ENCODE data around the gene GPC1. TPM values are rescaled to one million over a fixed set of nuclear protein-coding genes. Genes with fewer than 3 reads are reported as not detected.

GPC1 gene
- total RNA-seq, 1 donor from 2014 or later: 38.7 TPM

- DNase-seq (ENCODE audit: low spot score in 2 of 2) (peak in 1 of 2 donors; percentile 14), FAIRE-seq (no peak)
These were observed 27.9 kb downstream of the GPC1 start for GRCh38 chr2:240463274-240463865.

GRCh38 chr2:240463866-240464481 lies 28.5 kb downstream of the GPC1 start:
- DNase-seq (ENCODE audit: low spot score in 2 of 2) (peak in 1 of 2 donors; percentile 10), FAIRE-seq (no peak)

- FAIRE-seq: no peak
These were observed 29.2 kb downstream of the GPC1 start for GRCh38 chr2:240464514-240465241.

GRCh38 chr2:240465268-240465764 lies 29.9 kb downstream of the GPC1 start:
- DNase-seq (ENCODE audit: low spot score in 2 of 2) (peak in 1 of 2 donors; percentile 16), FAIRE-seq (no peak)

More at GRCh38 chr2:240464514-240465241, 29.2 kb downstream of the GPC1 start:
- peak in 1 of 2 donors; percentile 10 for DNase-seq (ENCODE audit: low spot score in 2 of 2)

- DNase-seq (ENCODE audit: low spot score in 2 of 2) (peak; percentile 3 to 17), FAIRE-seq (no peak)
These were observed 30.5 kb downstream of the GPC1 start for GRCh38 chr2:240465765-240466578.

- no peak for FAIRE-seq
- peak; percentile 11 to 15 for DNase-seq (ENCODE audit: low spot score in 2 of 2)
These were observed 31.2 kb downstream of the GPC1 start for GRCh38 chr2:240466579-240467148.

- FAIRE-seq (no peak), DNase-seq (ENCODE audit: low spot score in 2 of 2) (peak; percentile 22 to 25)
These were observed 31.7 kb downstream of the GPC1 start for GRCh38 chr2:240467149-240467642.

- DNase-seq (ENCODE audit: low spot score in 2 of 2): peak; percentile 29 to 40
- FAIRE-seq: no peak
These were observed 32.3 kb downstream of the GPC1 start for GRCh38 chr2:240467659-240468302.

GRCh38 chr2:240468303-240469238 lies 33.1 kb downstream of the GPC1 start:
- DNase-seq (ENCODE audit: low spot score in 2 of 2) (peak in 1 of 2 donors; percentile 30), FAIRE-seq (no peak)

- peak in 1 of 2 donors; percentile 20 for DNase-seq (ENCODE audit: low spot score in 2 of 2)
- no peak for FAIRE-seq
These were observed 33.8 kb downstream of the GPC1 start for GRCh38 chr2:240469239-240469636.

- no peak for DNase-seq (ENCODE audit: low spot score in 2 of 2)
These were observed 34.3 kb downstream of the GPC1 start for GRCh38 chr2:240469740-240470139.

GRCh38 chr2:240472078-240472790 lies 36.8 kb downstream of the GPC1 start:
- DNase-seq (ENCODE audit: low spot score in 2 of 2): no peak
- no peak for FAIRE-seq

More at GRCh38 chr2:240469740-240470139, 34.3 kb downstream of the GPC1 start:
- no peak for FAIRE-seq

GRCh38 chr2:240473211-240473610 lies 37.7 kb downstream of the GPC1 start:
- DNase-seq (ENCODE audit: low spot score in 2 of 2): no peak
- FAIRE-seq: peak; percentile 76

GRCh38 chr2:240477916-240478315 lies 42.5 kb downstream of the GPC1 start:
- FAIRE-seq (no peak), DNase-seq (ENCODE audit: low spot score in 2 of 2) (no peak)

- DNase-seq (ENCODE audit: low spot score in 2 of 2) (no peak), FAIRE-seq (no peak)
These were observed 43.1 kb downstream of the GPC1 start for GRCh38 chr2:240478346-240479110.

- no peak for DNase-seq (ENCODE audit: low spot score in 2 of 2)
- no peak for FAIRE-seq
These were observed 43.6 kb downstream of the GPC1 start for GRCh38 chr2:240479111-240479501.
